Endodermal cell (in vitro differentiated cells): Measurements from ENCODE around the gene LRRC49. TPM values are rescaled to one million over a fixed set of nuclear protein-coding genes. Genes with fewer than 3 reads are reported as not detected.

ENCODE experiments used
- DNase-seq: peaks from one replicate; pipeline ENCODE4 v3.0.0-alpha.2; 2017
- H3K27ac ChIP-seq: 2 replicates; pipeline ENCODE4 v1.5.1; 2013; ENCODE audit warnings: mild to moderate bottlenecking, low read depth, low read length, moderate library complexity
- H3K27me3 ChIP-seq: 2 replicates; pipeline ENCODE4 v1.6.1; 2013; ENCODE audit warnings: mild to moderate bottlenecking, low read length, moderate library complexity; ENCODE audit not compliant: insufficient read depth, control insufficient read depth, poor library complexity, severe bottlenecking
- H3K36me3 ChIP-seq: 2 replicates; pipeline ENCODE4 v1.7.0; 2013; ENCODE audit warnings: mild to moderate bottlenecking, low read length, moderate library complexity; ENCODE audit not compliant: control insufficient read depth, insufficient read depth
- H3K4me1 ChIP-seq: one replicate; pipeline ENCODE4 v1.7.0; 2013; ENCODE audit warnings: low read length; ENCODE audit not compliant: control insufficient read depth, insufficient read depth
- H3K4me3 ChIP-seq: 2 replicates; pipeline ENCODE4 v1.5.1; 2013; ENCODE audit warnings: mild to moderate bottlenecking, low read length, moderate library complexity
- H3K9ac ChIP-seq: 2 replicates; pipeline ENCODE4 v1.6.1; 2013; ENCODE audit warnings: mild to moderate bottlenecking, low read length, moderate library complexity; ENCODE audit not compliant: poor library complexity, severe bottlenecking; ENCODE audit errors: extremely low read depth
- H3K9me3 ChIP-seq: 2 replicates; pipeline ENCODE4 v1.6.1; 2013; ENCODE audit warnings: mild to moderate bottlenecking, low read length, moderate library complexity; ENCODE audit not compliant: control insufficient read depth
- H3K27ac Mint-ChIP-seq: 2 replicates; pipeline ENCODE4 v1.8.0; 2020; ENCODE audit warnings: mixed read lengths
- H3K27me3 Mint-ChIP-seq: 2 replicates; pipeline ENCODE4 v1.8.0; 2021; ENCODE audit warnings: mild to moderate bottlenecking, mixed read lengths; ENCODE audit not compliant: insufficient read depth
- H3K36me3 Mint-ChIP-seq: 2 replicates; pipeline ENCODE4 v1.8.0; 2020; ENCODE audit warnings: low read depth, mixed read lengths
- H3K4me1 Mint-ChIP-seq: 2 replicates; pipeline ENCODE4 v1.8.0; 2020; ENCODE audit warnings: mixed read lengths
- H3K4me3 Mint-ChIP-seq: 2 replicates; pipeline ENCODE4 v1.8.0; 2020; ENCODE audit warnings: mild to moderate bottlenecking, moderate library complexity, mixed read lengths
- H3K9me3 Mint-ChIP-seq: 2 replicates; pipeline ENCODE4 v1.8.0; 2020; ENCODE audit warnings: mild to moderate bottlenecking, mixed read lengths
- CTCF ChIP-seq: fragments of 200-600 bp; sonication (generic); conservative IDR thresholded peaks from 2 replicates; pipeline ENCODE4 v1.5.0; 2021; ENCODE audit warnings: antibody characterized with exemption, mild to moderate bottlenecking
- WGBS, 2 experiments: methylation state at CpG; one replicate each; pipeline versions ENCODE4 v1.1.5 to v1.1.7; 2013; ENCODE audit warnings: missing lambda C conversion rate in 2 of 2, mixed read lengths in 1 of 2; ENCODE audit not compliant: insufficient coverage in 1 of 2, insufficient read length in 1 of 2; 5-methylcytosine and 5-hydroxymethylcytosine counted together
- total RNA-seq, 2 donors: library from RNA; stranded (reverse); fragmentation: NEBNext Ultra II Directional in 1 of 2; extraction: Animal tissue kit (Norgen Biotek cat#: 25700) in 1 of 2; gene quantifications; 2 replicates in 1 of 2; 3 replicates in 1 of 2; pipeline ENCODE4 v1.2.1, GENCODE V29; 2021

LRRC49 gene
- total RNA-seq, 2 donors from 2014 or later: 6.6 to 10.7 TPM

GRCh38 chr15:71051539-71051938 is 158.9 kb downstream of the LRRC49 start:
- no peaks in the 10 kb centered on the region for H3K9me3 Mint-ChIP-seq
- 71 to 93% methylated on average over 1 of the region's 1 CpG for WGBS, 2 experiments
- no peaks in the 10 kb centered on the region for H3K36me3 Mint-ChIP-seq
- H3K27me3 Mint-ChIP-seq: no peaks in the 10 kb centered on the region
- H3K4me1 Mint-ChIP-seq: peaks cover 2% of the 10 kb centered on the region
- no peaks in the 10 kb centered on the region for H3K27me3 ChIP-seq
- H3K9ac ChIP-seq: no peak overlapping the region
- H3K4me3 Mint-ChIP-seq: no peak overlapping the region
- no peaks in the 10 kb centered on the region for H3K9me3 ChIP-seq
- no peak overlapping the region for H3K4me3 ChIP-seq
- no peak for TF ChIP-seq CTCF
- no peak for DNase-seq
- no peaks in the 10 kb centered on the region for H3K36me3 ChIP-seq
- H3K27ac ChIP-seq: no peak overlapping the region
- no peak overlapping the region for H3K27ac Mint-ChIP-seq
- no peaks in the 10 kb centered on the region for H3K4me1 ChIP-seq

- Mint-ChIP-seq H3K4me3 (no peak overlapping the region), H3K9me3 (no peaks in the 10 kb centered on the region), H3K27ac (no peak overlapping the region), H3K4me1 (peaks cover 2% of the 10 kb centered on the region), H3K36me3 (no peaks in the 10 kb centered on the region), H3K27me3 (no peaks in the 10 kb centered on the region)
- H3K9ac ChIP-seq: no peak overlapping the region
- WGBS, 2 experiments: 100% methylated on average over 1 to 2 of the region's 2 CpGs
- H3K9me3 ChIP-seq: no peaks in the 10 kb centered on the region
- no peaks in the 10 kb centered on the region for H3K27me3 ChIP-seq
- H3K36me3 ChIP-seq: no peaks in the 10 kb centered on the region
- no peak for TF ChIP-seq CTCF
- H3K4me1 ChIP-seq: no peaks in the 10 kb centered on the region
- no peak for DNase-seq
- no peak overlapping the region for H3K27ac ChIP-seq
- H3K4me3 ChIP-seq: no peak overlapping the region
These were observed 159.7 kb downstream of the LRRC49 start for GRCh38 chr15:71052356-71052755.

- H3K9me3 Mint-ChIP-seq: peaks cover 6% of the 10 kb centered on the region
- no peak overlapping the region for H3K4me3 Mint-ChIP-seq
- H3K27me3 Mint-ChIP-seq: no peaks in the 10 kb centered on the region
- no peak overlapping the region for H3K27ac ChIP-seq
- H3K27me3 ChIP-seq: no peaks in the 10 kb centered on the region
- H3K27ac Mint-ChIP-seq: no peak overlapping the region
- DNase-seq: no peak
- H3K36me3 ChIP-seq: no peaks in the 10 kb centered on the region
- peaks cover 5% of the 10 kb centered on the region for H3K9me3 ChIP-seq
- no peak overlapping the region for H3K4me3 ChIP-seq
- H3K9ac ChIP-seq: no peak overlapping the region
- H3K36me3 Mint-ChIP-seq: no peaks in the 10 kb centered on the region
- no peaks in the 10 kb centered on the region for H3K4me1 ChIP-seq
- TF ChIP-seq CTCF: no peak
- H3K4me1 Mint-ChIP-seq: peaks cover 2% of the 10 kb centered on the region
- WGBS, 2 experiments: 82 to 88% methylated on average over 2 of the region's 2 CpGs
These were observed 161.8 kb downstream of the LRRC49 start for GRCh38 chr15:71054286-71054952.
